H9 (cell line): ENCODE measurements around the gene TENM4. TPM values are rescaled to one million over a fixed set of nuclear protein-coding genes. Genes with fewer than 3 reads are reported as not detected.

Experiments
- DNase-seq: peaks from one replicate; pipeline ENCODE4 v3.0.0-alpha.2; 2017
- H2AFZ ChIP-seq: one replicate; pipeline ENCODE4 v1.6.1; 2013; ENCODE audit warnings: mild to moderate bottlenecking, low read length, control low read depth, moderate library complexity
- H2AK5ac ChIP-seq: 2 replicates; pipeline ENCODE4 v1.6.1; 2013; ENCODE audit warnings: low read length, control low read depth, mixed read lengths; ENCODE audit not compliant: insufficient read length
- H2BK120ac ChIP-seq: one replicate; pipeline ENCODE4 v1.6.1; 2013; ENCODE audit warnings: low read depth, mild to moderate bottlenecking, low read length, control low read depth, inconsistent platforms; ENCODE audit not compliant: poor library complexity, severe bottlenecking
- H2BK12ac ChIP-seq: 2 replicates; pipeline ENCODE4 v1.6.1; 2013; ENCODE audit warnings: low read length, control low read depth, mixed read lengths, low read depth; ENCODE audit not compliant: insufficient read length
- H2BK15ac ChIP-seq: 2 replicates; pipeline ENCODE4 v1.6.1; 2013; ENCODE audit warnings: low read depth, low read length, control low read depth
- H2BK20ac ChIP-seq: one replicate; pipeline ENCODE4 v1.6.1; 2013; ENCODE audit warnings: low read depth, mild to moderate bottlenecking, low read length, control low read depth, inconsistent platforms; ENCODE audit not compliant: poor library complexity, severe bottlenecking
- H2BK5ac ChIP-seq: 2 replicates; pipeline ENCODE4 v1.6.1; 2013; ENCODE audit warnings: low read length, control low read depth, mixed read lengths; ENCODE audit not compliant: insufficient read length
- H3K14ac ChIP-seq: 2 replicates; pipeline ENCODE4 v1.6.1; 2013; ENCODE audit warnings: low read length, control low read depth; ENCODE audit not compliant: insufficient read depth
- H3K18ac ChIP-seq: 2 replicates; pipeline ENCODE4 v1.6.1; 2013; ENCODE audit warnings: low read depth, mild to moderate bottlenecking, mixed read lengths, low read length, control low read depth; ENCODE audit not compliant: insufficient read length
- H3K23ac ChIP-seq: 2 replicates; pipeline ENCODE4 v1.6.1; 2013; ENCODE audit warnings: low read length, control low read depth, mixed read lengths, low read depth; ENCODE audit not compliant: insufficient read length
- H3K23me2 ChIP-seq: 2 replicates; pipeline ENCODE4 v1.6.1; 2013; ENCODE audit warnings: low read depth, mild to moderate bottlenecking, mixed read lengths, low read length, control low read depth; ENCODE audit not compliant: insufficient read length, poor library complexity, severe bottlenecking
- H3K27ac ChIP-seq: 2 replicates; pipeline ENCODE4 v1.5.1; 2013; ENCODE audit warnings: low read length, control low read depth, mixed read lengths, low read depth; ENCODE audit not compliant: insufficient read length
- H3K27me3 ChIP-seq: 2 replicates; pipeline ENCODE4 v1.6.1; 2013; ENCODE audit warnings: low read length, control low read depth, inconsistent platforms; ENCODE audit not compliant: insufficient read depth
- H3K4ac ChIP-seq: 2 replicates; pipeline ENCODE4 v1.6.1; 2013; ENCODE audit warnings: low read depth, mild to moderate bottlenecking, control low read depth, inconsistent platforms, low read length, moderate library complexity
- H3K4me1 ChIP-seq: 2 replicates; pipeline ENCODE4 v1.6.1; 2013; ENCODE audit warnings: low read length, control low read depth, inconsistent platforms; ENCODE audit not compliant: insufficient read depth
- H3K4me2 ChIP-seq: 2 replicates; pipeline ENCODE4 v1.6.1; 2013; ENCODE audit warnings: low read length, control low read depth, mixed read lengths; ENCODE audit not compliant: insufficient read length, insufficient read depth
- H3K56ac ChIP-seq: 2 replicates; pipeline ENCODE4 v1.6.1; 2013; ENCODE audit warnings: low read depth, mild to moderate bottlenecking, mixed read lengths, low read length, control low read depth; ENCODE audit not compliant: insufficient read length
- H3K79me1 ChIP-seq: 2 replicates; pipeline ENCODE4 v1.6.1; 2013; ENCODE audit warnings: low read depth, mild to moderate bottlenecking, moderate library complexity, low read length, control low read depth, inconsistent platforms; ENCODE audit not compliant: insufficient read depth, poor library complexity, severe bottlenecking
- H3K79me2 ChIP-seq: 2 replicates; pipeline ENCODE4 v1.6.1; 2013; ENCODE audit warnings: low read length, control low read depth, inconsistent platforms; ENCODE audit not compliant: insufficient read depth
- H3K9ac ChIP-seq: 2 replicates; pipeline ENCODE4 v1.6.1; 2013; ENCODE audit warnings: low read length, control low read depth, mixed read lengths; ENCODE audit not compliant: insufficient read length; ENCODE audit errors: extremely low read depth
- H3K9me3 ChIP-seq: one replicate; pipeline ENCODE4 v1.6.1; 2013; ENCODE audit warnings: low read depth, low read length, inconsistent platforms; ENCODE audit not compliant: control insufficient read depth
- H3T11ph ChIP-seq: one replicate; pipeline ENCODE4 v1.6.1; 2013; ENCODE audit warnings: mild to moderate bottlenecking, low read length, control low read depth, inconsistent platforms
- H4K20me1 ChIP-seq: one replicate; pipeline ENCODE4 v1.6.1; 2013; ENCODE audit not compliant: control insufficient read depth, insufficient read length, insufficient read depth
- H4K5ac ChIP-seq: 2 replicates; pipeline ENCODE4 v1.6.1; 2013; ENCODE audit warnings: low read depth, mild to moderate bottlenecking, mixed read lengths, low read length, control low read depth; ENCODE audit not compliant: insufficient read length
- H4K8ac ChIP-seq: replicated peaks from 2 replicates; pipeline ENCODE4 v1.6.1; 2013; ENCODE audit warnings: low read length, control low read depth, mixed read lengths, low read depth; ENCODE audit not compliant: insufficient read length
- H4K91ac ChIP-seq: 2 replicates; pipeline ENCODE4 v1.6.1; 2013; ENCODE audit warnings: low read depth, mild to moderate bottlenecking, moderate library complexity, mixed read lengths, low read length, control low read depth; ENCODE audit not compliant: insufficient read length
- H3K27ac Mint-ChIP-seq, 3 experiments: 2 replicates in 2 of 3; 3 replicates in 1 of 3; pipeline ENCODE4 v1.8.0; 2020 to 2021; ENCODE audit warnings: mixed read lengths in 3 of 3, mild to moderate bottlenecking in 1 of 3, moderate library complexity in 1 of 3
- H3K27me3 Mint-ChIP-seq: 2 replicates; pipeline ENCODE4 v1.8.0; 2021; ENCODE audit warnings: low read depth, mild to moderate bottlenecking, moderate library complexity, mixed read lengths
- H3K36me3 Mint-ChIP-seq, 3 experiments: 2 replicates in 2 of 3; 3 replicates in 1 of 3; pipeline ENCODE4 v1.8.0; 2020 to 2021; ENCODE audit warnings: low read depth in 3 of 3, mixed read lengths in 3 of 3; ENCODE audit not compliant: insufficient read depth in 1 of 3
- H3K4me1 Mint-ChIP-seq, 2 experiments: 2 replicates each; pipeline ENCODE4 v1.8.0; 2020; ENCODE audit warnings: mixed read lengths in 2 of 2
- H3K4me3 Mint-ChIP-seq, 2 experiments: 2 replicates in 1 of 2; 3 replicates in 1 of 2; pipeline ENCODE4 v1.8.0; 2020 to 2021; ENCODE audit warnings: mild to moderate bottlenecking in 2 of 2, mixed read lengths in 2 of 2, moderate library complexity in 1 of 2
- H3K9me3 Mint-ChIP-seq, 2 experiments: 2 replicates in 1 of 2; 3 replicates in 1 of 2; pipeline ENCODE4 v1.8.0; 2020; ENCODE audit warnings: mild to moderate bottlenecking in 2 of 2, mixed read lengths in 2 of 2, moderate library complexity in 1 of 2
- CTCF ChIP-seq: fragments of 200-600 bp; sonication (generic); conservative IDR thresholded peaks from 3 replicates; pipeline ENCODE4 v1.8.0; 2021; ENCODE audit warnings: antibody characterized with exemption, mild to moderate bottlenecking
- WGBS: extraction: QIAGEN DNeasy Blood & Tissue Kit; methylation state at CpG from one replicate; pipeline ENCODE4 v1.1.7; 2013; ENCODE audit warnings: missing lambda C conversion rate, low lambda C conversion rate, mixed read lengths; ENCODE audit not compliant: insufficient read length; ENCODE audit errors: extremely low coverage; 5-methylcytosine and 5-hydroxymethylcytosine counted together
- total RNA-seq: library from RNA; stranded (reverse); gene quantifications from 2 replicates; pipeline ENCODE4 v1.2.1, GENCODE V29; 2021

TENM4 gene
- total RNA-seq, 1 experiment from 2014 or later = 4.6 TPM

GRCh38 chr11:78620159-78620558 lies 820.7 kb downstream of the TENM4 start:
- no peak overlapping the region for H2BK20ac ChIP-seq
- no peaks in the 10 kb centered on the region for H3K79me1 ChIP-seq
- DNase-seq = no peak

More at GRCh38 chr11:78620159-78620558, 820.7 kb downstream of the TENM4 start:
- Histone ChIP-seq H3K23ac (no peak overlapping the region), H4K91ac (no peak overlapping the region), H3K4ac (no peak overlapping the region), H2AK5ac (no peak overlapping the region), H3K27ac (no peak overlapping the region), H3K79me2 (no peaks in the 10 kb centered on the region), H3K14ac (no peak overlapping the region), H4K5ac (no peak overlapping the region), H3T11ph (no peak overlapping the region), H3K56ac (no peak overlapping the region), H4K8ac (no peak overlapping the region), H3K23me2 (no peaks in the 10 kb centered on the region), H3K4me2 (no peak overlapping the region), H2BK12ac (no peak overlapping the region), H2BK5ac (no peak overlapping the region), H3K4me1 (no peaks in the 10 kb centered on the region), H3K27me3 (no peaks in the 10 kb centered on the region), H3K9ac (no peak overlapping the region), H2BK120ac (no peak overlapping the region), H4K20me1 (no peaks in the 10 kb centered on the region), H2AFZ (no peak overlapping the region), H3K18ac (no peak overlapping the region), H3K9me3 (no peaks in the 10 kb centered on the region), H2BK15ac (no peak overlapping the region)
- H3K27ac Mint-ChIP-seq = no peak overlapping the region
- no peak for TF ChIP-seq CTCF
- peaks cover 13 to 19% of the 10 kb centered on the region in 2 experiments for H3K9me3 Mint-ChIP-seq
- H3K4me1 Mint-ChIP-seq = no peaks in the 10 kb centered on the region
- H3K27me3 Mint-ChIP-seq = peaks cover 8% of the 10 kb centered on the region
- H3K4me3 Mint-ChIP-seq = no peak overlapping the region
- no CpG with 5 or more reads among the region's 2 CpGs for WGBS
- peaks cover 7 to 10% (median 8%) of the 10 kb centered on the region in 3 experiments; a peak in 6 of 7 replicates for H3K36me3 Mint-ChIP-seq
